ENCODE results near the gene DDIAS. TPM values are rescaled to one million over a fixed set of nuclear protein-coding genes. Genes with fewer than 3 reads are reported as not detected.
A peak's percentile ranks its signal among the peaks of the same experiment; 100 is the strongest.

The DDIAS gene
- total RNA-seq, 4 donors from 2014 or later, result 0.59 to 6.2 (median 2.2) TPM; not detected in 1

DNA sequence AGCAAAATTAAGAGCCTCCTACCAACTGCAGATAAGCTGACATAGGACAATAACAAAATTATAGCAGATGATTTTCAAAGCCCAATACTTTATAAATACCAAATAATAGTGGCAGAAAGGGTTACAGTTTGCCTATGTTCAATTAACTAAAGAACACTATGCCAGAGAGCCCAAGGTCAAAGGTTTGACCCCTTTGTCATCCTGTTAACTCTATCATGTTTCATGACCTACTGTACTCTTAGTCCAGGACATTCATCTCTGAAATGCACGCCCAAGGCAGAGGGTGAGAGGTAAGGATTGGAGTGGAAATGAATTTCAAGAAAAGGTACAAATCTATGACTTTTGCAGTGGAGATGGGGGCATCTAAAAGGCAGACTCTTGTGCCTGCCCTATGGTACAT is 70.6 kb downstream of the DDIAS start:
- DNase-seq, result no peak
- H3K36me3 ChIP-seq, result no peaks in the 10 kb centered on the region
- intact Hi-C loops (cut with DNase I; ENCODE audit: low total_unique reads), result no loop called here
- no peaks in the 10 kb centered on the region for H3K9me3 ChIP-seq
- no peak overlapping the region for H3K4me3 ChIP-seq
- H3K4me1 ChIP-seq, result no peaks in the 10 kb centered on the region
- H3K27me3 ChIP-seq, result no peaks in the 10 kb centered on the region
- H3K27ac ChIP-seq, result no peak overlapping the region
- TF ChIP-seq, protein P1, sequence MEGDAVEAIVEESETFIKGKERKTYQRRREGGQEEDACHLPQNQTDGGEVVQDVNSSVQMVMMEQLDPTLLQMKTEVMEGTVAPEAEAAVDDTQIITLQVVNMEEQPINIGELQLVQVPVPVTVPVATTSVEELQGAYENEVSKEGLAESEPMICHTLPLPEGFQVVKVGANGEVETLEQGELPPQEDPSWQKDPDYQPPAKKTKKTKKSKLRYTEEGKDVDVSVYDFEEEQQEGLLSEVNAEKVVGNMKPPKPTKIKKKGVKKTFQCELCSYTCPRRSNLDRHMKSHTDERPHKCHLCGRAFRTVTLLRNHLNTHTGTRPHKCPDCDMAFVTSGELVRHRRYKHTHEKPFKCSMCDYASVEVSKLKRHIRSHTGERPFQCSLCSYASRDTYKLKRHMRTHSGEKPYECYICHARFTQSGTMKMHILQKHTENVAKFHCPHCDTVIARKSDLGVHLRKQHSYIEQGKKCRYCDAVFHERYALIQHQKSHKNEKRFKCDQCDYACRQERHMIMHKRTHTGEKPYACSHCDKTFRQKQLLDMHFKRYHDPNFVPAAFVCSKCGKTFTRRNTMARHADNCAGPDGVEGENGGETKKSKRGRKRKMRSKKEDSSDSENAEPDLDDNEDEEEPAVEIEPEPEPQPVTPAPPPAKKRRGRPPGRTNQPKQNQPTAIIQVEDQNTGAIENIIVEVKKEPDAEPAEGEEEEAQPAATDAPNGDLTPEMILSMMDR (IDR thresholded peaks at IDR 0.05), result no peak
- TF ChIP-seq POLR2A (IDR thresholded peaks at IDR 0.05), result no peak

DNA sequence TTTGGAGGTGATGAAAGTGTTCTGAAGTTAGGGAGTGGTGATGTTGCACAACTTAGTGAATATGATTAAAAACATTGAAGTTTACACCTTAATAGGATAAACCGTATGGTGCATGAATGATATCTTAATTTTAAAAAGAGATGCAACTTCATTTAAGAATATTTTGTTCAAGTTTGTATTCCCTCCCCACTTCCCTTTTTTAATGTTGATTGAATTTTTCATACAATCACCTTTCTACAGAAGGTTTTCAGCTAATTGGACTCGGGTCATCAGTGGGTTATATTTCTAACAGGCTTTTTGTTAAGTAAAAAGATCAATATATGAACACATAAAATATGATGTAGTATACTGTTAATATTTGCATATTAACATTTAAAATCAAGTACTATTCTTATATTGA is 72.6 kb downstream of the DDIAS start:
- no peak for DNase-seq
- Histone ChIP-seq H3K27ac (no peak overlapping the region), H3K9me3 (no peaks in the 10 kb centered on the region), H3K27me3 (no peaks in the 10 kb centered on the region), H3K36me3 (no peaks in the 10 kb centered on the region), H3K4me1 (no peaks in the 10 kb centered on the region), H3K4me3 (no peak overlapping the region)
- TF ChIP-seq POLR2A (IDR thresholded peaks at IDR 0.05), result no peak
- TF ChIP-seq, protein P1 (IDR thresholded peaks at IDR 0.05), result no peak
- intact Hi-C loops (cut with DNase I; ENCODE audit: low total_unique reads), result no loop called here

DNA sequence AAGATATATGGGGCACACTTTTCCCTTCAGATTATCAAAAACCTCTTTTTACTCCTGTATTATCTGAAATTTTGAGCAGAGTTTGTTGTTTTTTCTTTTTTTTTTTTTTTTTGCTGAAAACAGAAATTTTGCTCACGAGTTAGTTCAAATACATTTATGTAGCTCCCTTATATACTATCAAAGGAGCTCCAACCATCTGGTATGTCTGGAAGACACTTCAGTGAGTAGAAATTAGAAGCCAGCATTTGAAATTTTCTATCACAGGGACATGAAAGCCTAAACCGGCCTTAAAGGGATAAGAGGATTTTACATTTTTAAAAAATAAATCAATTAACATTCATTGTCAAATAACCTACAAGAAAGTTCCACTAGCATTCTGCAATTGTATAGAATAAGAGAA is 73.3 kb downstream of the DDIAS start:
- Histone ChIP-seq H3K27me3 (no peaks in the 10 kb centered on the region), H3K36me3 (no peaks in the 10 kb centered on the region), H3K9me3 (no peaks in the 10 kb centered on the region), H3K4me1 (no peaks in the 10 kb centered on the region), H3K4me3 (no peak overlapping the region), H3K27ac (no peak overlapping the region)
- no peak for DNase-seq
- intact Hi-C loops (cut with DNase I; ENCODE audit: low total_unique reads), result no loop called here
- TF ChIP-seq, protein P1 (IDR thresholded peaks at IDR 0.05), result no peak
- TF ChIP-seq POLR2A (IDR thresholded peaks at IDR 0.05), result no peak

DNA sequence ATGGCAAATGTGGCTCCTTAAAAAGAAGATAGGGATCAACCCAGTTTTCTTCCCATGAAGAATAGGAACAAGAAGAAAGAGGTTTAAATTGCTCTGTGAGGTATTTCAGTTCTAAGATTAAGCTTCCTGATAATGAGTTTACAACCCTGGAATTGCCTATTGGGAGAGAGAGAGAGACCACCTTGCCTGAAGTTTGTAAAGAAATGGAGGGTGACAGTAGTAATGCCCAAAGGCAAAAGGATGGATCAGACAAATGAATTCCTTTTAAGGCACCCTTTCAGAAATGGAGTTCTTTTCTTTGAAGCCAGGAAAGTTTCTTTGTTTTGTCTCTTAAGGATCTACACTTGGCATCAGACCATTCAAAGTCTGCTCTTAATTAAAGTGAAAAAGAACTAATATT is 74.3 kb downstream of the DDIAS start:
- intact Hi-C loops (cut with DNase I; ENCODE audit: low total_unique reads), result no loop called here
- Histone ChIP-seq H3K27me3 (no peaks in the 10 kb centered on the region), H3K27ac (no peak overlapping the region), H3K36me3 (no peaks in the 10 kb centered on the region), H3K9me3 (no peaks in the 10 kb centered on the region), H3K4me3 (no peak overlapping the region), H3K4me1 (no peaks in the 10 kb centered on the region)
- no peak for DNase-seq
- TF ChIP-seq, protein P1 (IDR thresholded peaks at IDR 0.05), result no peak
- TF ChIP-seq POLR2A (IDR thresholded peaks at IDR 0.05), result no peak

DNA sequence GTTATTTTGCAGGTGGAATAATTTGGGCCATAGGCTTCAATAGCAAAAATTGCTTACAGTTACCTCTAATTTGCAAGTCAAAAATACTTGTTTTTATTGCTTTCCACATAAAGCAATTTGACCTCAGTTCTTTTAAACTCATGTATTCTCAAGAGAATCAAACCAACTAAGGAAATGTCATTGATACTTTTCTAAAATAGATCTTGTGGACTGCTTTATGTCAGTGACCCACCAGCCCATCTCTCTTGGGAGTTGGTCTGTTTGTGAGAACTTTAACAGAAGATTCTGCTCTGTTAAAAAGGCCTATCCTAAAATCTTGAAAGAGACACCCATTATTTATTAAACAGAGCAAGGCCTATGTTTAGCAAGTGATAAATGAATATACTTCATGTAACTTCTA is 75.2 kb downstream of the DDIAS start:
- H3K9me3 ChIP-seq, result no peaks in the 10 kb centered on the region
- intact Hi-C loops (cut with DNase I; ENCODE audit: low total_unique reads), result no loop called here
- H3K4me1 ChIP-seq, result no peaks in the 10 kb centered on the region
- no peak overlapping the region for H3K4me3 ChIP-seq
- peak overlapping the region in 1 of 2 donors; percentile 2 for H3K27ac ChIP-seq
- H3K36me3 ChIP-seq, result no peaks in the 10 kb centered on the region
- TF ChIP-seq, protein P1 (IDR thresholded peaks at IDR 0.05), result no peak
- TF ChIP-seq POLR2A (IDR thresholded peaks at IDR 0.05), result no peak
- no peaks in the 10 kb centered on the region for H3K27me3 ChIP-seq
- DNase-seq, result no peak

Measured in uterus (tissue), 4 donors.